HUES6 (cell line): ENCODE data around the gene CD24.
"Not testable (repeated sequence)": the region's sequence is repeated elsewhere in the genome, so short reads cannot be mapped to it uniquely, and the experiment has no call there.

Experiments
- H3K27ac ChIP-seq: 2 replicates; pipeline ENCODE4 v1.7.0; 2013; ENCODE audit warnings: low read depth, mild to moderate bottlenecking, low read length, inconsistent platforms
- H3K27me3 ChIP-seq: 2 replicates; pipeline ENCODE4 v1.6.1; 2013; ENCODE audit warnings: low read length; ENCODE audit not compliant: control insufficient read depth, insufficient read depth
- H3K36me3 ChIP-seq: 2 replicates; pipeline ENCODE4 v1.6.1; 2013; ENCODE audit warnings: low read length; ENCODE audit not compliant: control insufficient read depth, insufficient read depth
- H3K4me1 ChIP-seq: 2 replicates; pipeline ENCODE4 v1.6.1; 2013; ENCODE audit warnings: low read length; ENCODE audit not compliant: control insufficient read depth, insufficient read depth
- H3K4me3 ChIP-seq: 2 replicates; pipeline ENCODE4 v1.5.1; 2013; ENCODE audit warnings: low read depth, low read length
- H3K9ac ChIP-seq: one replicate; pipeline ENCODE4 v1.6.1; 2013; ENCODE audit warnings: mild to moderate bottlenecking, low read length
- H3K9me3 ChIP-seq: 2 replicates; pipeline ENCODE4 v1.6.1; 2013; ENCODE audit warnings: low read depth, low read length; ENCODE audit not compliant: control insufficient read depth, insufficient read depth

Gene CD24

DNA sequence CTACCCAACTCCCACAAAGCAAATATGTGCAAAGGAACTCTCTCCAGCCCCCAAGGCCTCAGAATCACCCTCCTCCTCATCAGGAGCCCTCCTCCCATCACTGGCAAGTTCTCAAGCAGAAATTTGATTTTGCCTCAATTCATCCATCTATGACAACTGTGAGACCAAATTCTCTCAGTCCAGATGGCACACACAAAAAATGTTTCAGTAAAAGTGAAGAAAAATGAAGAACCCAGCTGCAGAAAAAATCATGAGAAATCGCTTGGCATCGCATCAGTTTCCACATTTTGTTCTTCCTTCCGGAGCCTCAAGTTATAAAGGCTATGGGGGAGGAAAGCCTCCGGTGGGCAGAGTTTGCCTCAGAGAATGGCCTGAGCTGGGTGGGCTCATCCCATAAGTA lies 6.4 kb upstream of the CD24 start:
- Histone ChIP-seq H3K4me1 (peaks cover 18% of the 10 kb centered on the region), H3K27me3 (no peaks in the 10 kb centered on the region), H3K36me3 (no peaks in the 10 kb centered on the region), H3K27ac (no peak overlapping the region), H3K9me3 (no peaks in the 10 kb centered on the region), H3K4me3 (no peak overlapping the region), H3K9ac (no peak overlapping the region)

GRCh38 chr6:106979435-106979884 lies 4.9 kb upstream of the CD24 start:
- peaks cover 18% of the 10 kb centered on the region for H3K4me1 ChIP-seq
- no peak overlapping the region for H3K9ac ChIP-seq
- no peaks in the 10 kb centered on the region for H3K27me3 ChIP-seq
- H3K27ac ChIP-seq: peak overlapping the region; percentile 76; the same call in 1 of the 2 replicates
- H3K4me3 ChIP-seq: no peak overlapping the region
- no peaks in the 10 kb centered on the region for H3K9me3 ChIP-seq
- H3K36me3 ChIP-seq: peaks cover under 1% of the 10 kb centered on the region; the same call in 1 of the 2 replicates

DNA sequence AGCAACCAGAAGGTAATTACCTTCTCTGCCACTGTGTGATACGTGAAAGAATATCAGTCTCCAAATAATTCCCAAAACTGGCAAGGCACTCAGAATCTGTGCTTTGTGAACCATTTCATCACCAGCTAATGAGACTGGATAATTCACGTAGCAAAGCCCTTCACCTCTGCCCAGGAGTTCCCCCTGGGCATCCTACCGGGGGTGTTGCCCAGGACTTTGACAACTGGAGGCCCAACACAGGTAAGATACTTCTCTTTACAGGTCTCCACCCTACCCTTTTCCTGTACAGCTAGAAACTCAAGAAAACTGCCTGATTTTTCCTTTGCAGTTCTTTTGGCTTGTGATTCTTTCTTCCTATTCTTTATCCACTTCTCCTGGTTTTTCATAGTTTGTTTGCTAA lies 2.7 kb upstream of the CD24 start:
- Histone ChIP-seq H3K27ac (no peak overlapping the region), H3K36me3 (peaks cover 22% of the 10 kb centered on the region), H3K4me3 (no peak overlapping the region), H3K9ac (no peak overlapping the region), H3K4me1 (peaks cover 18% of the 10 kb centered on the region), H3K27me3 (no peaks in the 10 kb centered on the region), H3K9me3 (no peaks in the 10 kb centered on the region)

DNA sequence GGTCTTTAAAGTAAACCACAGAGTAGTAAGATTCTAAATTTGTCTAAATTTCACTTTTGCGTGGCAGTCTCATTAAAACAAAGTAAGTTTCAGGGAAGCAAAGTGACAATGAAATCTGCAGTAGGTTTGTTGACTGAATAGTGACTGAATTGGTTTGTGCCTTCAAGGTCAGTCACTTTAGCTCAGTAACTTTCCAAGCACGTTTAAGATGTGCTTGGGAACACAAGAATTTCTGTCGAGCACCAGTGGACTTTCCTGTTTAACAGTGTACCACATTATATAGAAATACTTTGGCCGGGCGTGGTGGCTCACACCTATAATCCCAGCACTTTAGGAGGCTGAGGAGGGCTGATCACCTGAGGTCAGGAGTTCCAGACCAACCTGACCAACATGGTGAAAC lies 1.7 kb upstream of the CD24 start:
- Histone ChIP-seq H3K4me1 (peaks cover 18% of the 10 kb centered on the region), H3K36me3 (peaks cover 31% of the 10 kb centered on the region), H3K9ac (peak overlapping the region; percentile 91), H3K9me3 (no peaks in the 10 kb centered on the region), H3K27me3 (no peaks in the 10 kb centered on the region), H3K27ac (peak overlapping the region; percentile 97), H3K4me3 (peak overlapping the region; percentile 81)

GRCh38 chr6:106975738-106976064 lies 1.2 kb upstream of the CD24 start:
- Histone ChIP-seq H3K9ac (peak overlapping the region; percentile 91), H3K36me3 (peaks cover 35% of the 10 kb centered on the region), H3K27me3 (no peaks in the 10 kb centered on the region), H3K27ac (peak overlapping the region; percentile 97), H3K4me1 (peaks cover 18% of the 10 kb centered on the region), H3K4me3 (peak overlapping the region; percentile 81), H3K9me3 (no peaks in the 10 kb centered on the region)

GRCh38 chr6:106974999-106975737 lies 639 bp upstream of the CD24 start:
- Histone ChIP-seq H3K9me3 (no peaks in the 10 kb centered on the region), H3K9ac (peak overlapping the region; percentile 91), H3K4me1 (peaks cover 14% of the 10 kb centered on the region), H3K4me3 (peak overlapping the region; percentile 81), H3K27ac (peak overlapping the region; percentile 97), H3K36me3 (peaks cover 37% of the 10 kb centered on the region), H3K27me3 (no peaks in the 10 kb centered on the region)

- Histone ChIP-seq H3K27ac (peak overlapping the region; percentile 94), H3K9ac (peak overlapping the region; percentile 99)
These were observed 643 bp downstream of the CD24 start for GRCh38 chr6:106973836-106974335.

DNA sequence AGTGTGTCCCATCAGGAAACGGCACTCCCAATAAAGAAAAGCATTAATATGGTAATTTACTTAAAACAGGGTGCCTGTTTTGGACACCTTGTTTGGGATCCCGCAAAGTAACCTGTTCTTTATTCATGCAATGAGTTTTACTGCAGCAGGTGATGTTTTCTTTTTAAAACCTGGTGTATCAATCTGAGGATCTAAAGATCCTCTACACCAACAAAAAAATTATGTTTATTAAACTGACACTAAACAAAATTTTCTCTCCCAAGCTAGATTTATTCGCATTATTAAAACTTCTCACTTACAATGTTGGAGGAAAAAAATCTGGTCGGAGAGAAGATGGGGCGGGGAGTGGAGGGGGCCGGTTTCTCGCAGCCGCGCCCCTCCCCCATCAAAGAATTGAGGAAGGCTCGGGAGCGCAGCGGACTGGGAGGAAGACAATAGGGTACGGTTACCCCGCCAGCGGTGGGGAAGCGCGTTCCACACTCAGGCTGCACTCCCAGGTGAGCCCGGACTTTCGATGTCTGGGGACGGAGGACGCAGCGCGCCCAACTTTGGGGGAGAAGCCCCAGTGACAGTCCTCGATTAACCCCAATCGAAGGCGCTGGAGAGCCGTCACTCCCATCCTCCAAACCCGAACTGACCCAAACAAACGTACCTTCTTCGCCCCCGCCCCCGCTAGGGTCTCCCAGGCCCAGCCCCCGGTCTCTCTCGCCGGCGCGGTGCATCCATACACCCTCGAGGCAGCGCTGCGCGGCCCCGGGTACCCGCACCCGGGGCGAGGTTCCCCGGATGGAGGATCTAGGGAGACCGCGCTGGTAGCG lies 1.3 kb downstream of the CD24 start:
- Histone ChIP-seq H3K4me1 (peaks cover 12% of the 10 kb centered on the region), H3K9me3 (no peaks in the 10 kb centered on the region), H3K4me3 (peak overlapping the region; percentile 95), H3K9ac (peak overlapping the region; percentile 99), H3K36me3 (peaks cover 37% of the 10 kb centered on the region), H3K27ac (peak overlapping the region; percentile 94), H3K27me3 (no peaks in the 10 kb centered on the region)

More at GRCh38 chr6:106973836-106974335, 643 bp downstream of the CD24 start:
- Histone ChIP-seq H3K4me1 (peaks cover 12% of the 10 kb centered on the region), H3K27me3 (no peaks in the 10 kb centered on the region), H3K36me3 (peaks cover 37% of the 10 kb centered on the region), H3K4me3 (peak overlapping the region; percentile 95), H3K9me3 (no peaks in the 10 kb centered on the region)

DNA sequence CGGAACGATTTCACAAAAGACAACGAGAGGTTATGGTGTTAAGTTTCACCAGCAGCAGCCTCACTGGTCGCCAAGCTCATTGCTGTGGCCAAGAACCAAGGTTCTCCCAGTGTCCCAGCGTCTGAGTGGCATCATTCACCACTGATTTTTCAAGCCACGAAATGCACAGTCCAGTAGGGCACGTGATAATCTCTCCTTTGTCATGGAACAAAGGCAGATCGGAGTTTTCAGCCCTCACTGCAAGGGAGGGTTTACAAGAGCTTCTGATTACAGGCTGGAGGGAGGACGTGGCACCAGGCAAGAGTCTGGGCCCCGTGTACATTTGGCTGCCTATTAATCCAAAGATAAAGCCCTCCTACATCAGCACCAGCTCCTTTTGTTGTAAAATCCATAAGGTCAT lies 2.0 kb downstream of the CD24 start:
- Histone ChIP-seq H3K9ac (peak overlapping the region; percentile 99), H3K36me3 (peaks cover 37% of the 10 kb centered on the region), H3K27me3 (no peaks in the 10 kb centered on the region), H3K9me3 (no peaks in the 10 kb centered on the region), H3K4me1 (peaks cover 12% of the 10 kb centered on the region), H3K27ac (peak overlapping the region; percentile 94), H3K4me3 (peak overlapping the region; percentile 95)

GRCh38 chr6:106970769-106971168 lies 3.8 kb downstream of the CD24 start:
- H3K4me3 ChIP-seq, H3K4me1 ChIP-seq, H3K27me3 ChIP-seq, H3K9me3 ChIP-seq, H3K9ac ChIP-seq, H3K27ac ChIP-seq: not testable (repeated sequence)
- peaks cover 37% of the 10 kb centered on the region for H3K36me3 ChIP-seq
